ENCODE measurements around the gene DEPDC1B.
A peak's percentile ranks its signal among the peaks of the same experiment; 100 is the strongest.

Gene DEPDC1B

DNA sequence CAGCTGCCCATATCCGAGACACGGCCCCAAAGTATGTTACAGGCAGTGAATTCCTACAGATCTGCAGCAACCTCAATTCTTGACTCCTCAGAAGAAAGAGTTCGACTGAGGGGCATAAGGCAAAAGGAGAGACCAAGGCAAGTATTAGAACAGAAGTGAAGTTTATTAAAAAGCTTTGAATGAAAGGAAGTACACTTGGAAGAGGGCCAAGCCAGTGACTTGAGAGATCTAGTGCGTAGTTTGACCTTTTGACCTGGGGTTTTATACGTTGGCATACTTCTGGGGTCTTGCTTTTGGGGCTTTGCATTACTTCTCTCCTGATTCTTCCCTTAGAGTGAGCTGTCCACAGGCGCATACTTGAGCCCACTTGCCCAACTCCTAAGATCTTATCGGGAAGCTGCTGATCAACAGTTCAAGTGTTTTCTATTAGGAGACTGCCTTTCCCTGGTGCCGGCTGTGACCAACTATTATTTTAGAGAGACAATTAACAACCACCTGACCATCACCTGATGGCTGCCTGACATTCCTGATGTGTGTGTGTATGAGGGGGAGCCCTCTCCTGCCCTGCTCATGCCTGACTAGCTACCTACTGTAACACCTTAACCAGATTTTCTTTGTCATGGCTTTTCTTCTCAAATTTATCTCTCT, 1.5 kb upstream of the DEPDC1B start:
- TF ChIP-seq CTCF (IDR thresholded peaks at IDR 0.05; ENCODE audit: unreplicated experiment in 3 of 3) = no peak
- Mint-ChIP-seq H3K9me3 (no peaks in the 10 kb centered on the region), H3K4me3 (peak overlapping the region; percentile 77 to 100 (median 97)), H3K36me3 (ENCODE audit: low read depth) (peaks cover 3% of the 10 kb centered on the region), H3K27me3 (ENCODE audit: low read depth) (peaks cover 9% of the 10 kb centered on the region), H3K4me1 (peaks cover 33% of the 10 kb centered on the region), H3K27ac (peak overlapping the region; percentile 42 to 88 (median 52))

- Mint-ChIP-seq H3K9me3 (no peaks in the 10 kb centered on the region), H3K27me3 (ENCODE audit: low read depth) (peaks cover 9% of the 10 kb centered on the region), H3K36me3 (ENCODE audit: low read depth) (peaks cover 4% of the 10 kb centered on the region), H3K27ac (peak overlapping the region; percentile 94 to 97 (median 96)), H3K4me3 (peak overlapping the region; percentile 97 to 100 (median 99)), H3K4me1 (peaks cover 33% of the 10 kb centered on the region)
- no peak for TF ChIP-seq CTCF (IDR thresholded peaks at IDR 0.05; ENCODE audit: unreplicated experiment in 3 of 3)
Observed at GRCh38 chr5:60700416-60700757, 421 bp upstream of the DEPDC1B start.

DNA sequence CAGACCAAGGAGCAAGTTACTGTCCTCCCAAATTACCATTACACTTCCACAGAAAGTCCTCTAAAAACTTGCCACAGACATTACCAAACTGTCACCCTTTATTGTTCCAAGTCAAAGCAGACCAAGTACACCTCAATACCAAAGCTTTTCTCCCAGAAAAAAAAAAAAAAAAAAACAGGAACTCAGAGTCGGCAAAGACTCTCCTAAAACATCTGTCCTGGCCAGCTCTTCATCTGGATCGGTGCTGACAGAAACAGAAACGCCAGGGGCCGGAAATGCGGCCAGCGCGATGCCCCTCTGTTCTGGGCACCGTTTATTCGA, 718 bp downstream of the DEPDC1B start:
- Mint-ChIP-seq H3K27me3 (ENCODE audit: low read depth) (peaks cover 9% of the 10 kb centered on the region), H3K9me3 (no peaks in the 10 kb centered on the region), H3K36me3 (ENCODE audit: low read depth) (peaks cover 13% of the 10 kb centered on the region), H3K27ac (peak overlapping the region; percentile 94 to 97 (median 96)), H3K4me3 (peak overlapping the region; percentile 97 to 100 (median 99)), H3K4me1 (peaks cover 33% of the 10 kb centered on the region)
- TF ChIP-seq CTCF (IDR thresholded peaks at IDR 0.05; ENCODE audit: unreplicated experiment in 3 of 3) = no peak

- Mint-ChIP-seq H3K9me3 (no peaks in the 10 kb centered on the region), H3K27ac (peak overlapping the region; percentile 58 to 94 (median 66)), H3K27me3 (ENCODE audit: low read depth) (peaks cover 4% of the 10 kb centered on the region), H3K4me3 (peak overlapping the region; percentile 97 to 100 (median 99)), H3K4me1 (peaks cover 33% of the 10 kb centered on the region), H3K36me3 (ENCODE audit: low read depth) (peaks cover 21% of the 10 kb centered on the region)
- TF ChIP-seq CTCF (IDR thresholded peaks at IDR 0.05; ENCODE audit: unreplicated experiment in 3 of 3) = no peak
Observed at GRCh38 chr5:60698336-60698735, 1.6 kb downstream of the DEPDC1B start.

- H3K9me3 Mint-ChIP-seq = peaks cover 5% of the 10 kb centered on the region
- no peak for TF ChIP-seq CTCF (IDR thresholded peaks at IDR 0.05; ENCODE audit: unreplicated experiment in 3 of 3)
- no peak overlapping the region for H3K27ac Mint-ChIP-seq
- no peak overlapping the region for H3K4me3 Mint-ChIP-seq
- no peaks in the 10 kb centered on the region for H3K27me3 Mint-ChIP-seq (ENCODE audit: low read depth)
- H3K36me3 Mint-ChIP-seq (ENCODE audit: low read depth) = peaks cover 46% of the 10 kb centered on the region
- H3K4me1 Mint-ChIP-seq = no peaks in the 10 kb centered on the region
Observed at GRCh38 chr5:60690326-60690725, 9.6 kb downstream of the DEPDC1B start.

GRCh38 chr5:60688980-60689379, 11.0 kb downstream of the DEPDC1B start:
- Mint-ChIP-seq H3K4me3 (no peak overlapping the region), H3K4me1 (no peaks in the 10 kb centered on the region), H3K36me3 (ENCODE audit: low read depth) (peaks cover 47% of the 10 kb centered on the region), H3K27me3 (ENCODE audit: low read depth) (no peaks in the 10 kb centered on the region), H3K9me3 (peaks cover 5% of the 10 kb centered on the region), H3K27ac (peak overlapping the region in 1 of 3 experiments; percentile 43)
- TF ChIP-seq CTCF (IDR thresholded peaks at IDR 0.05; ENCODE audit: unreplicated experiment in 3 of 3) = no peak

Data from nephron (organoid).